GM19328 (cell line): ENCODE measurements around the gene ARHGAP10.

ENCODE experiments used
- ATAC-seq: cut with Tn5 transposase; IDR thresholded peaks from one replicate; pipeline ENCODE4 v1.9.1; 2021; ENCODE audit warnings: mild to moderate bottlenecking, moderate library complexity; ENCODE audit not compliant: unreplicated experiment

Gene ARHGAP10

GRCh38 chr4:148060264-148061140, 328.6 kb downstream of the ARHGAP10 start:
- peak; percentile 27 for ATAC-seq

- ATAC-seq: no peak
These were observed 329.2 kb downstream of the ARHGAP10 start for GRCh38 chr4:148061141-148061481.

- no peak for ATAC-seq
These were observed 329.9 kb downstream of the ARHGAP10 start for GRCh38 chr4:148061795-148062194.

- no peak for ATAC-seq
These were observed 330.5 kb downstream of the ARHGAP10 start for GRCh38 chr4:148062301-148062950.

GRCh38 chr4:148064451-148064850, 332.6 kb downstream of the ARHGAP10 start:
- no peak for ATAC-seq

GRCh38 chr4:148065075-148065474, 333.2 kb downstream of the ARHGAP10 start:
- ATAC-seq: no peak

GRCh38 chr4:148067301-148067916, 335.5 kb downstream of the ARHGAP10 start:
- ATAC-seq: no peak

GRCh38 chr4:148068065-148068911, 336.4 kb downstream of the ARHGAP10 start:
- ATAC-seq: no peak

- ATAC-seq: no peak
These were observed 337.4 kb downstream of the ARHGAP10 start for GRCh38 chr4:148069086-148069894.

GRCh38 chr4:148069895-148070178, 337.9 kb downstream of the ARHGAP10 start:
- ATAC-seq: no peak

GRCh38 chr4:148071009-148071408, 339.1 kb downstream of the ARHGAP10 start:
- no peak for ATAC-seq

GRCh38 chr4:148072789-148073188, 340.9 kb downstream of the ARHGAP10 start:
- no peak for ATAC-seq

- ATAC-seq: no peak
These were observed 341.5 kb downstream of the ARHGAP10 start for GRCh38 chr4:148073349-148073748.

- ATAC-seq: no peak
These were observed 342.6 kb downstream of the ARHGAP10 start for GRCh38 chr4:148074462-148074861.

GRCh38 chr4:148075438-148075837, 343.6 kb downstream of the ARHGAP10 start:
- no peak for ATAC-seq

GRCh38 chr4:148076964-148077363, 345.1 kb downstream of the ARHGAP10 start:
- no peak for ATAC-seq

GRCh38 chr4:148077581-148077980, 345.7 kb downstream of the ARHGAP10 start:
- no peak for ATAC-seq

- ATAC-seq: no peak
These were observed 346.2 kb downstream of the ARHGAP10 start for GRCh38 chr4:148078061-148078460.

GRCh38 chr4:148079961-148080360, 348.1 kb downstream of the ARHGAP10 start:
- ATAC-seq: no peak

GRCh38 chr4:148081267-148081666, 349.4 kb downstream of the ARHGAP10 start:
- ATAC-seq: no peak
